HG03521 (cell line): ENCODE measurements around the gene SMC3.
"Not testable (repeated sequence)": the region's sequence is repeated elsewhere in the genome, so short reads cannot be mapped to it uniquely, and the experiment has no call there.

Experiments used
- ATAC-seq: cut with Tn5 transposase; IDR thresholded peaks from one replicate; pipeline ENCODE4 v1.9.1; 2021; ENCODE audit warnings: mild to moderate bottlenecking, moderate library complexity; ENCODE audit not compliant: unreplicated experiment

Gene SMC3

DNA sequence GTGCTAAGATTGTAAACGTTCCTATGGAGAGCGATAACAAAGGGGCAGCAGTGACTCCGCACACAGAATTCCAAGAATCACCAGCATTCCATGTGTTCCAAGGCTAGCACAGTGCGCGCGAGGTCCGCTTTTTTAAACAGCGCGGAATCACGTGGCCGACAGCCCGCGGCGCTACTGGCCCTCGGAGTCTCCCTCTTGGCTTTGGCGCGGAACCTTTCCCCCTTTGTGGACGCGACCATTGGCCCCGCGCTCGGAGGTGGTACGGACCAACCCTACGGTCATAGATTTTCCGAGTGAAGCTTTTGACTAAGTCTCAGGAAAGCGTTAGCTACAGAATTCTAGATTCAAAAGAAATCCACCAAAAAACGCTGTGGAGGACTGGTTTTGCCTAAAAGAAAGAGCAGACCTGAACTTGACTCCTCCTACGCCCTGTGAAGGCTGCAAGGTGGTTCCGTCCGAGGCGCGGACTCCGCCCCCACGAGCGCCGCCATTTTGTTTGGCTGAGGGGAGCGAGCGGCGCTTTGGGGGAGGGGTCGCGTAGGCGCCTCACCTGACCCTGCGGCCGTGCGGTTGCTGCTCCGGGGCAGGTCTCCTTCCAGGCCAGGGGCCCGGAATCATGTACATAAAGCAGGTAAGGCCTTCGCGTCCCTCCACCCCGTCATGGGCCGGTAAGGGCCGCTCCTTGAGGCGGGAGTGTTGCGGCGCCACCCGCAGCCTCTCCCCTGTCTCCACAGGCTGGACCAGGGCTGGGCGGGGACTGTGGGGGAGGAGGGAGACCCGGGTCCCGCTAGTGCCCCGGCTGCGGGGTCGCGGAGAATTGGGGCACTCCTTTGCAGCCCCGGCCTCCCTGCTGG, at the start of gene SMC3:
SMC3 (plus strand) TSS at position 495 of the 854 bp plus-strand sequence; CDS start at position 617, 122 bp downstream.
- peak; percentile 82 for ATAC-seq

DNA sequence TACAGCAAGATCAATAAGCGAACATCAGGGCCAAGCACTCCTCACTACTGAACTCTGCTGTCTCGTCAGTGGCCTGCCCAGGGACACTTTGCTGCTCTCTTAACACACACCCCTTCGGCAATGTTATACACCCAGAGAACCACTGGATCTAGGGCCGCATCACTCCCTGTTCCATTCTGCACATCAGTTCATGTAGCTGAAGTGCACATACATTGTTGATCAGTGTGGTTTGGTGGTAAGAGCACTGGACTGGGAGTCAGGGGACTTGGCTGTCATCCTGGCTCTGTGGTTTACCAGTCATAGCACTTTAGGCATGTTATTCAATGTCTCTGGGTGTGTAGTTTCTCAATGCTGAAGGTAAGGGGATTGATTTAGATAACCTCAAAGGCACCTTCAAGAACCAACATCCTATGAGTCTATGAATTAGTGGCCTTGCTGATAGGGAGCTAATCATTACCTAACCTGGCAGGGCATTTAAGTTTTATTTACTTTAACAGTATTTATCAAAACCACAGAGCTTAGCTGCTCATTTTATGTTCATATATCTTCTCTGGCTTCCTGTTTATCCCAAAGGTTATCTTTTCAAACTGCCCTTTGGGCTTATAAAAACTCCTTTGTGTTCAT, 45.0 kb upstream of the SMC3 start:
- no peak for ATAC-seq

DNA sequence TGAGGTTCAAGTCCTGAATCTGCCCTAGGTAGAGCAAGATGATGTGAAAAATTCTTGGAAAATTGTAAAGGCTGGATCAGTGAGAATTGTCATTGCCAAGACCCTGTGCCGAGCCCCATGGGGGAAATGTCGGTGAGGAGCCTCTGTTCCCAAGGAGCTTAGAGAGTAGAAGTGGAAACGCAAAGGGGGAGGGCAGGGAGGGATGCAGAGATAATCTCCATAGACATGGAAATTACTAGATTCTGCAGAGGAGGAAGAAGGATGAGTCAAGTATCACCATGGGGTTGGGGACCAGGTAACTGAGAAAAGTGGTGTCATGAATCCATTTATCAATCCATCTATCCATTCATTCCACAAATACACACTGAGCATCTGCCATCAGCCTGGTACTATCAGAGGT, 43.8 kb upstream of the SMC3 start:
- ATAC-seq = no peak

DNA sequence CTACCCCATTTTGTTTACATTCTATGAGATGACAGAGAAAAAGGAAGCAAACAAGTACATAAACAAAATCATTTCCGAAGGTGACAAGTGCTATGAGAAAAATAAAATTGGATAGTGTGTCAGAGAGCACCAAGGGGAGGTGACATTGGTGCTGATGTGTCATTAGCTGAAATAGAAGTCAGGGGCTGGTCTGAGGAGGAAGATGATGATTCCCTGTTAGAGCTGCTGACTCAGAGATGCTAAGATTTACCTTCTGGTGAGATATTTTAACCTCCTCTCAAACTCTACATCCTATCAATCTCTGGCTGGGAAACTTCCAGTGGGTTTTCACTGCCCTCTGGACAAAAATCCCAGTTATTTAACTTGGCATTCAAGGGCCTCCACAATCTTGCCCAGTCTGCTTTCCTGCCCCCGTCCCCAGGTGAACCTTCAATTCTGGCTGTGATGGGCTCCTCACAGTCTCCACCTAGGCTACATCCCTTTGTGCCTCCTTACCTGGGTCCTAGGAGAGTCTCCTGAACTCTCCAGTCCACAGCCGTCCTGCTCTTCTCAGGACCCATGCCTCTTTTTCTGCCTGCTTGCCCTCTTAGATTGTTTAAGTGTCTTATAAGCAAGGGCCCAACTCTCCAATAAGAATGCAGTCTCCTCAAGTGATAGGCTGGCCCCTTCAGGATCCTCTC, 43.2 kb upstream of the SMC3 start:
- no peak for ATAC-seq

DNA sequence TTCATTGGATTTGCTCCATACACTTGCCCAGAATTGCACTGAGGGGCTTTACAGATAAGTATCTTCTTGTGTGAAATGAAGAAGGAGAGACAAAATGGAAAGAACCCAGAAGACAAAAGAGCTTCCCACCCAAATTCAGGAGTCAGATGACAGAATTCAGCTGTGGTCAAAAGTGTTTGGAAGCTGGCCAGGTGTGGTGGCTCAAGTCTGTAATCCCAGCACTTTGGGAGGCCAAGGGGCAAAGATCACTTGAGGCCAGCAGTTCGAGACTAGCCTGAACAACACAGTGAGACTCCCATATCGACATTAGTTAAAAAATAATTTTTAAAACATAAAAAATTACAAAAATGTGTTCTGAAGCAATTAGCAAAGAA, 42.6 kb upstream of the SMC3 start:
- ATAC-seq = no peak

DNA sequence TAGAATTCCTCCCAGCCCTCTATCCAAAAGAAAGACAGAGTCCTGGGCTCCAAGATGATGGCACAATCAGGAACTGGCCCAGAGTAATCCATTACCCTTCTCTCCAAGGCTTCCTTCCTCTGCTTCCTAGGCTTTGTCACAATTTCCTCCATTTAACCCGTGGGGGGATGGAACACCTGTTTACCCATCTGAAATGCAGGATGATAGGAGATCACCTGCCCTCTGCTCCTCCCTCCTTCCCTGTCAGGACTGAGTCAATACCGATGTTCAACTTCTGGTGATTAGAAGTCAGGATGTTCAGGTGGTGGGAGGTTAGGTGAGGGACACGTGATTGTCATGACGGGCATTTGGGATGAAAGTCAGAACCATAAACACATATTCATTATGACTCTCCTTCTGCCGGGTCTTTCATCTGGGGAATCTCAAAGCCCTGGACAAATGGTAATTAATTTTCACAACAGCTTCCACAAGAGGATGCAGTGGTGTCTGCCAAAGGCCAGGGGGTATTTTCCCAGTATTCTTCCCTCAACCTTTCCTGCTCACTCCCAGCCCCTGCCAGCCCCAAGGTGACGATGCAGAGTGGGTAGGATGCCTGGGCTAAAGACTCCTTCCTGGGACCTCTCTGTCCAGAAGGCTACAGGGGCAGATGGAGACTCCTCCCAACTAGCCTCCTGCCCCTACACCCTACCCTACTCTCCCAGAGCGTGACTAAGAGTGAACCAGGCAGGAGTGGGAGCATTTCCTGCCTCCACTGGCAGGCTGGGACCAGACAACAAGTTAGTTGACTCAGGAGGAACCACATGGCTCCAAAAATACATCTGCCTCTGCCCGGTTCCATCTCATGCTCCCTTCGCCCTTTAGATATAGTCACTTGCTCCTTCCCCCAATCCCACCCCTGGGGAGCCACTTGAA, 41.9 kb upstream of the SMC3 start:
- no peak for ATAC-seq

DNA sequence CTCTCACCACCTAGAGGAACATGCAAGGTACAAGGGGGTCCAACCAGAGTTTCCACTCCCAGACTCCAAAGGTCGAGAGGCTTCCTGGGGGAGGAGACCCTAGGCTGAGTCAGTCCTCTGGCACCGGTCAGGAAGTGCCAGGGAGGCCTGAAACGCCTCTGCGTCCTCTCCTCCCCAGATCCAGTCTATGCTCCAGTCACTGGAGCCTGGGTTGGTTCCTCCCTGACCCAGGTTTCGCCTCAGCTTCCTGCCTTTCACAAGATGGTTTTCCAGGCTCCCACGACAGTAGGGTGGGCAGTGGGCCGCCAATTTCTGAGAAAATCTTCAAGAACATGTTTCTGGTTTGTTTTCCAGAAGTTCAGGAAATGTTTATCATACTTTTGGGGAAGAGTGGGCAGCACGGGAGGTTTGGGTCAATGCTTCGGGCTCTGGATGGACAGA, 39.7 kb upstream of the SMC3 start:
- no peak for ATAC-seq

DNA sequence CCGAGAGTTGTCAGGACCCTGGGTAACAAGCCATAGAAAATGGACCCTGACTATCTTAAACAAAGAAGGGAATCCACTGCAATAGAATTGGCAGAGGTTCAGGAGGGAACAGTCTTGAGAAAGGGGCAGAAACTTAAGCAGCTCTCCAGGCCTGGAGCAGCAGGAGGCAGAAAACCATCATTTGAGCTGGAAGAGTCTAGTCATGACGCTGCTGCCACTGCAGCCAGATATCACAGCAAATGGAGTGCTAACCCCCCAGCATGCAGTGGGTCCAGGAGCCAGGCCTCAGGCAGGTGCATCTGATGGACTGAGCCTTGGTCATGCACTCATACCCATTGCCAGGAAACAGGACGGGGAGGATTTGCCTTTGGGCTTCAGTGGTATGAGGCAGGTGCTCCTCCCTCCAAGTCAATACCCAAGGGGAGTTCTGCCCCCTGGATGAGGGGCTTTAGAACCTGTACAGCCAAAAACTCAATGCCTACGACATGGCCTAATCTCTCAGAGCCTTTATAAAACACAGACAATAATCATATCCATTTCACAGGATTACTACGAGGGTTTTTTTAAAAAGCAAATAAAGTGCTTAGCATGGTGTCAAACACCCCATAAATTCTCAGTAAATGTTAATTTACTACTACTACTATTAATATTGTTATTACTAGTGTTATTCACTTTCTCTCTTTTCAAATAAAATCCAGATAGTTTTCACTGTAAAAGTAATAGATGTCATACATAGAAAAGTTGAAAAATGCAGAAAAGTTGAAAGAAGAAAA, 39.1 kb upstream of the SMC3 start:
- no peak for ATAC-seq

DNA sequence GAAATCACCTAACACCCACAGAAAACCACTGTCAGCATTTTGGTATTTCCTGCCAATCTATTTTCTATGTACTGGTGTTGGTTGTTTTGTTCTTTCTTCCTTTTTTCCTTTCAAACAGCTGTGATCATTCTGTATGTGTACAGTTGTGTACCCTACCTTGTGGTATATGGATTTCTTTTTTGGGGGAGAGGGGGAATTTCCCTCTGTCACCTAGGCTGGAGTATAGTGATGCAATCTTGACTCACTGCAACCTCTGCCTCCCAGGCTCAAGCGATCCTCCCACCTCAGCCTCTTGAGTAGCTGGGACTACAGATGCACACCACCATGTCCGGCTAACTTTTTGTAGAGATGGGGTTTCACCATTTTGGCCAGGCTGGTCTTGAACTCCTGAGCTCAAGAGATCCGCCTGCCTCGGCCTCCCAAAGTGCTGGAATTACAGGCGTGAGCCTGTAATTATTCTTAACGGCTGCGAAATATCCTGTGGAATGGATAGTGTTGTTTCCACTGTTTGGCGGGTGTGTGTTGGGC, 38.4 kb upstream of the SMC3 start:
- peak; percentile 44 for ATAC-seq

DNA sequence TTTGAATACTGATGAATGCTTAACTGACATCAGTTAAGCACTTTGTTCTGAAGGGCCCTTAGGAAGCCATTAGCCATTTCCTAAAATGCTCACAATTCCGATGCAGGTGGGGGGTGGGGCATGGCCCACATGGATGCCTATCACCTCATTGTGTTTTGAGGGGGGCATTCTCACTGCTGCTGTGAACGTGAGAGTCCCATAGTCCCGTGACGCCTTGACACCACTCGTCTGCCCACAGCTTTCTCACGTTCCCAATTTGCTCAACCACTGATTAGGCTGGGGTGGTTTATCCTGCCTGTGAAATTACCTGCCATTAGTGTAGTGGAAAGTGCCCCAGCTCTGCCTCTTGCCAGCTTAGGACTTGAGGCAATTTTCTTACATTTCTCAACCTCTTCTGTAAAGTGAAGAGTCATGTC, 37.9 kb upstream of the SMC3 start:
- ATAC-seq = no peak

DNA sequence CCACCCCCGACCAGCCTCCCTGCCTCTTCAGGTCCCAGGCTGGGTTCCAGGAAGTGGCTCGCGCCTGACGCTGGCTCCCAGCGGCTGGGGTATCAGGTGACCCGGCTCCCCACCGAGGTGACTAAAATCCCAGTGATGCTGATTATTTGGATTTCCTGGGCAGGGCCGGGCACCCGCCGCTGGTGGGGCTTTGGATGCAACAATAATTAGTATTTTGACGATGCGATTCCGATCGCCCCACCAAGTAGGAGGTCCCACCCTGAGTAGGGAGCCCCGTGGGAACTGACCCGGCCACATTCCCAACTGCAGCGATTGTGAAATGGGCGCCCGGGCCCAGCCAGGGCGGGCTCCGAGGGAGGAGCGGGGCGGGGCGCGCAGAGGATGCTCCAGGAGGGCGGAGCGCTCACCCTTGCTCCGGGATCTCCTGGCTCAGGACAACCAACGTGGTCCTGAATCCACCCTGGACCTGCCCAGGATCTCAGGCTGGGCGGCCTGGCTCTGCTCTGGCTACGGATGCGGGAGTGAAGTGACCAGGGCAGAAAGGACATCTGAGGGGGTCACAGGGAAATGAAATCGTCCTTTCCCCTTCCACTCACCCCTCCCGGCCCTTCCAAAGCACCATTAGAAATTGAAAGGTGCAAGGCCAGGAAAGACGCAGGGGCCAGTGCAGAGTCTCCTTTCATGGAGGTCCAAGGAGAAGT, 37.2 kb upstream of the SMC3 start:
- no peak for ATAC-seq

DNA sequence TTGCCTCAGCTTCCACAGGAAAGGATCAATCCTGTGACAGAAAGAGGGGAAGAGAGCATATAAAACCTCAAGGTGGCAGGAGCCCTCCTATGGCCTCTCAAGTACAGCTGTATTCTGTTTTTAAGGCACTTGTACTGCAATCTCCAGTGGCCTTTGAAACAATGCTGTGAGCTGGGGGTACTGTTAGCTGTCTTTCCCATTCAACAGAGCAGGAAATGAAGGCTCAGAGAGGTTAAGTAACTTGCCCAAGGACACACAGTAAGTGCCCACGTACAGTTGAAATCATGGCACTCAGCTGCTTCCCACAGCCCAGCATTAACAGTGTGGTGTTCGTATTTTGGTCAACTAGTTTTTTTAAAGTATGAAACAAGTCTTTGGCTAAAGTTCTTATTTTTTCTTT, 35.8 kb upstream of the SMC3 start:
- no peak for ATAC-seq

DNA sequence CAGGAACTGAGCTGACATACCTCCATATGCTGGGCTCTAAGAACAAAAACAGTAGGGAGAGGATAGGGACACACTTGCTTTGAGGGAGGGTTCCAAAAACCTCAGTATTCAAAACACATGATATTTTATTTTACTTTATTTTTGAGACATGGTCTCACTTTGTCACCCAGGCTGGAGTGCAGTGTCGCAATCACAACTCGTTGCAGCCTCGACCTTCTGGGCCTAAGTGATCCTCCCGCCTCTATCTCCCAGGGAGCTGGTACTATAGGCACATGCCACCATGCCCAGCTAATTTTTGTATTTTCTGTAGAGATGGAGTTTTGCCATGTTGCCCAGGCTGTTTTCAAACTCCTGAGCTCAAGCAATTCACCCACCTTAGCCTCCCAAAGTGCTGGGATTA, 34.9 kb upstream of the SMC3 start:
- ATAC-seq = not testable (repeated sequence)

DNA sequence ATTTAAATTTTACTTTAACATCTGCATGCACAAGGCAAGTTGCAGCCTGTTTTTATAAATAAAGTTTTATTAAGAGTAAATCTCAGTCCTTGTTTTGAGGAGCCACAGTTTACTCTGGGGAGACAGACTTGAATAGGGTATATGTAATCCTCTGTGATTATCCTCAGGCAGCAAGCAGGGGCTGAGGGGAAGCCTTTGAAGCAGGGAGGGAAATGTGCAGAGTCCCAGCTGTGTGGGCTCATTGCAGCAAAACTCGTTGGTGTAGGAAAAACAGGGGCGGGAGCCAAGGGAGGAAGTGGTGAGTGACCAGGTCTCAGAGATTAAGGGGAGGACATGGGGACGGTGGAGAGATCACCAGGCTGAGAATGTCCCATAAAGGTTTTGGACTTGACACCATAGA, 34.3 kb upstream of the SMC3 start:
- no peak for ATAC-seq

DNA sequence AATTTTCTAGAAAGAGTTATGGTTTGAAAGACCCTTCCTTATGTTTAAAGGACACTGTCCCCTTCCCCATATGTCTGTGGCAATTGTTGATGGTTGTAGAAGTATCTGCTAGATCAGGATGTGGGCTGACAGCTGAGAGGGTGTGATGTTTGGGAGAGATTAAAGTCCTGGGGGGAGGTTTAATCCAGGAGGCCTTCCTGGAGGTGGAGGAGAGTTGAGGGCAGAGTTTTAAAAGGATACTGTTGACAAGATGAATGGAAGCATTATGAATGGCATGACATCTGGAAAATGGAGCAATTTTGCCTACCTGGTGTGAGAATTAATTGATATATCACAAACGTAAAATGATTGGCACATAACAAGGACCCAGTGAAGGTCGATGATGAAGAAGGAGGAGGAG, 32.9 kb upstream of the SMC3 start:
- no peak for ATAC-seq

DNA sequence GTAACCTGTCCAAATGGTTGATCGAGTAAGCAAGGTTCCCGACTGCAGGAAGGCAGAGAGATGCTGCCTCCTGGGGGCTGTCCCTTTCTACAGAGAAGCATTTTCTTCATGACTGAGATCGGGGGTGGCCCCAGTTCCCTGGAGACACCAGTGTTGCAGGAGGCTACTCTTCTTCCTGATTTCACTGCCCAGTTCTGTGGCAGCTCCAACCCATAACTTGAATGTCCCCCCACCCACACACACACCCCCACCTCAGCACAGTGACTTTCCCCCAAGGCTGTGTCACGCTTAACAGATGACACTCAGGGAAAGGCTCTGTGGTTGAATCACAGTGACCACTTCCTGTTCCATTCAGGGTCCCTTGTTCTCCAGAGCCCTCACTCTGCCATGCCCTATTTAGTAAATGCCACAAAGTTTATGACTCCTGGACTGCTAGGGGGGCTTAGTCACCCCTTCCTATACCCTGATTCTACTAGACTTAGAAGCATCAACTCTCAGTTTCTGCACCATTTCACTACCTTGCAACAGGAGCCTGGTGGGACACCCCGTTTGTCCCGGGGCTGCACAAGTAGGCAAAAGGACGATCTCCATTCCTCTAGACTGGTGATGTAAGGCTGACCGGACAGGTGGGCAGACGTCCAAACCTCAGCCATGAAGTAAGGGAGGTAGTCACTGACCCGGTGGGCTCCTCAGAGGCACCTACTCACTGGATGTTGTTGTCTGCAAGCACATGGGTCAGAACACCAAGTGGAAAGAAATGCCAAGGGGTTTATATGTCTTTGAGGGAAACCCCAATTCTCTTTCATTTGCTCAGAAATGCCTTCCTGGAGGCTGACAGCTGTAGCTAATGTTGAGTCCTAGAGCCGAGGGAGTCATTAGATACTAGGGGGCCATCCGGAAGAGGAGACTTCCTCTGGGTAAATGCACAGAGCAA, 31.3 kb upstream of the SMC3 start:
- peak; percentile 69 for ATAC-seq

DNA sequence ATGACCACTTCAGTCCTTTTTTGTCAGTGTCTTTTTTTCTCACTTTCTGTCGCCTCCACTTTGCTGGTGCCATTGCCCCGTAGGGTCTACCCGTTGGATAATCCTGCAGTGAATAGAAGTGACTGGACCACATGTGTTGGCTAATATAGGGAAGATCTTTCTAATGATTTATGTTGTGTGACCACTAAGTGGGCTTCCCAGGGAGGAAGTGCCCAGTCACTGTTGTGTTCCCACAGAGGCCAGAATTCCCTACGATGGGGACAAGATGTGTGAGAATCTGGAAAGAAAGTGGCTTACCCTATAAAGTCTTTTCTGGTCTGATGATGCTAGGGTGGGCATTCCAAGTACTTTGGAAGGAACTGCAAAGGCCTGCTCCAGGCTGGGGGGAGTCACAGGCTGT, 28.4 kb upstream of the SMC3 start:
- ATAC-seq = no peak

DNA sequence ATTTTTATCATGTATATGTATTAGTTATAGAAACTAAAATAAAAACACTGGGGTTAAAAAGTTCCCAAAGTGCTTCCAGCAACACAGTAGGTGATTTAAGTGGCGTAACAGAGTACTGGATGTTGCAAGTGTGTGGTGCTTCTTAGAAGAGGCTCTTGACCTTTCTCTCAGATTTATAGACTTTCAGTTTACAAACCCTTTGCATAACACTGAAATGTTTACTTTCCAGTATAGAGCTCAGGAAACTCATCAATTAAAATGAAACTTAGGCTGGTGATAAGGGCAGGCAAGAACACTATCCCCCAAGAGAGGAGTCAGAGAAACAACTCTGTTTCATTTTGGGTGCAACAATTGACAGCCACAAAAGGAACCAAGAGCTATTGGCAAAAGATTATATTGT, 27.5 kb upstream of the SMC3 start:
- no peak for ATAC-seq
